Measurements from ENCODE around the gene MED25. TPM values are rescaled to one million over a fixed set of nuclear protein-coding genes. Genes with fewer than 3 reads are reported as not detected.

MED25 gene
- total and polyA plus RNA-seq, 2 of the 8 experiments (the other 6 are each of a cell fraction or from before 2014, with no cell fraction given): 21.6 to 71.4 TPM

- FAIRE-seq: no peak
- no peak overlapping the region for H2BK5ac ChIP-seq (ENCODE audit: low read depth, low read length)
- H3K23ac ChIP-seq (ENCODE audit: insufficient read length): no peak overlapping the region
- H3K79me2 ChIP-seq (ENCODE audit: control insufficient read depth in 1 of 2, insufficient read depth in 2 of 2, low read length in 2 of 2): no peaks in the 10 kb centered on the region
- no peak for TF ChIP-seq USF2 (IDR thresholded peaks at IDR 0.05; ENCODE audit: low read length)
- TF ChIP-seq SIX5 (IDR thresholded peaks at IDR 0.05; ENCODE audit: low read depth, low read length): no peak
- no peak overlapping the region for H3K9ac ChIP-seq (replicated peaks in 1 of 4; ENCODE audit: extremely low read depth in 1 of 4, low read depth in 3 of 4, low read length in 3 of 4)
- H2BK20ac ChIP-seq (ENCODE audit: low read length): no peak overlapping the region
- H3K4me2 ChIP-seq (ENCODE audit: insufficient read depth in 1 of 2, low read depth in 2 of 2, low read length in 2 of 2): no peak overlapping the region
- no peaks in the 10 kb centered on the region; a peak in 2 of 7 replicates for H3K4me1 ChIP-seq (replicated peaks in 1 of 4; ENCODE audit: control insufficient read depth in 3 of 4, insufficient read depth in 4 of 4, low read length in 3 of 4)
- H4K8ac ChIP-seq (ENCODE audit: extremely low read depth, insufficient read depth, low read length): no peak overlapping the region
- H3K14ac ChIP-seq (ENCODE audit: insufficient read length): no peak overlapping the region
- H3K18ac ChIP-seq (ENCODE audit: extremely low read depth, low read length): no peak overlapping the region
- H3K27me3 ChIP-seq (replicated peaks in 1 of 4; ENCODE audit: control insufficient read depth in 3 of 4, extremely low read depth in 1 of 4, insufficient read depth in 3 of 4, low read length in 3 of 4): no peaks in the 10 kb centered on the region
- H3K27ac ChIP-seq (ENCODE audit: low read depth, low read length): no peak overlapping the region
- no peak overlapping the region for H4K5ac ChIP-seq (ENCODE audit: insufficient read length, low read depth, low read length)
- H3K23me2 ChIP-seq (ENCODE audit: low read depth, low read length): no peaks in the 10 kb centered on the region; the same call in 1 of the 2 replicates
- H3K4ac ChIP-seq (replicated peaks; ENCODE audit: insufficient read length, low read depth, low read length): no peak overlapping the region
- no peak overlapping the region for H2BK12ac ChIP-seq (ENCODE audit: low read depth, low read length)
- DNase-seq (ENCODE audit: low read depth in 1 of 2, low spot score in 2 of 2): no peak
- 96% methylated on average over 18 of the region's 18 CpGs; no CpG with 5 or more reads in 1 of the 2 experiments for WGBS, 2 experiments (ENCODE audit: extremely low coverage in 1 of 2, insufficient coverage in 1 of 2, insufficient read length in 1 of 2, insufficient replicate concordance in 2 of 2, low coverage in 1 of 2, low lambda C conversion rate in 2 of 2, missing lambda C conversion rate in 1 of 2)
- peaks cover 2 to 17% (median 10%) of the 10 kb centered on the region in 4 experiments; a peak in 6 of 8 replicates for H3K36me3 ChIP-seq (ENCODE audit: control insufficient read depth in 2 of 4, insufficient read depth in 4 of 4, low read length in 3 of 4)
- no peak overlapping the region for H4K91ac ChIP-seq (replicated peaks; ENCODE audit: insufficient read length, low read length)
- no peak overlapping the region for H2AK5ac ChIP-seq (ENCODE audit: low read depth, low read length)
- peaks cover 8% of the 10 kb centered on the region for H3K79me1 ChIP-seq (ENCODE audit: low read depth, low read length)
- no peak overlapping the region for H2AFZ ChIP-seq (ENCODE audit: low read length)
- H2BK120ac ChIP-seq (replicated peaks; ENCODE audit: low read depth, low read length): no peak overlapping the region
- H3K4me3 ChIP-seq (ENCODE audit: extremely low read depth in 1 of 4, insufficient read depth in 2 of 4, low read depth in 3 of 4, low read length in 4 of 4): no peak overlapping the region
- H2BK15ac ChIP-seq (ENCODE audit: low read length): no peak overlapping the region
- ChIA-PET CTCF (ENCODE audit: partially characterized antibody) (interaction anchor here (0.6 to 1.1 kb wide), 2 partner anchors 15 to 86 kb away, joined by 3 to 4 read pairs; no protein-coding TSS in a partner anchor), POLR2A (ENCODE audit: partially characterized antibody) (interaction anchor here (1.7 kb wide), 1 partner anchor 9 kb away, joined by 5 read pairs; no protein-coding TSS in a partner anchor)
- no peak overlapping the region for H3K56ac ChIP-seq (replicated peaks; ENCODE audit: insufficient read length, low read depth, low read length)
- H3K9me3 ChIP-seq (ENCODE audit: insufficient read depth in 2 of 2, low read depth in 1 of 2, low read length in 1 of 2): no peaks in the 10 kb centered on the region
- peaks cover 2 to 7% of the 10 kb centered on the region in 2 experiments for H4K20me1 ChIP-seq (replicated peaks in 1 of 2; ENCODE audit: control insufficient read depth in 1 of 2, insufficient read depth in 2 of 2, low read length in 2 of 2)
These were observed 35.6 kb upstream of the MED25 start for GRCh38 chr19:49782515-49782914.
